ENCODE measurements around the gene RAP2B. TPM values are rescaled to one million over a fixed set of nuclear protein-coding genes. Genes with fewer than 3 reads are reported as not detected.

RAP2B gene
- polyA plus RNA-seq, 1 donor from 2014 or later = 3.9 TPM

DNA sequence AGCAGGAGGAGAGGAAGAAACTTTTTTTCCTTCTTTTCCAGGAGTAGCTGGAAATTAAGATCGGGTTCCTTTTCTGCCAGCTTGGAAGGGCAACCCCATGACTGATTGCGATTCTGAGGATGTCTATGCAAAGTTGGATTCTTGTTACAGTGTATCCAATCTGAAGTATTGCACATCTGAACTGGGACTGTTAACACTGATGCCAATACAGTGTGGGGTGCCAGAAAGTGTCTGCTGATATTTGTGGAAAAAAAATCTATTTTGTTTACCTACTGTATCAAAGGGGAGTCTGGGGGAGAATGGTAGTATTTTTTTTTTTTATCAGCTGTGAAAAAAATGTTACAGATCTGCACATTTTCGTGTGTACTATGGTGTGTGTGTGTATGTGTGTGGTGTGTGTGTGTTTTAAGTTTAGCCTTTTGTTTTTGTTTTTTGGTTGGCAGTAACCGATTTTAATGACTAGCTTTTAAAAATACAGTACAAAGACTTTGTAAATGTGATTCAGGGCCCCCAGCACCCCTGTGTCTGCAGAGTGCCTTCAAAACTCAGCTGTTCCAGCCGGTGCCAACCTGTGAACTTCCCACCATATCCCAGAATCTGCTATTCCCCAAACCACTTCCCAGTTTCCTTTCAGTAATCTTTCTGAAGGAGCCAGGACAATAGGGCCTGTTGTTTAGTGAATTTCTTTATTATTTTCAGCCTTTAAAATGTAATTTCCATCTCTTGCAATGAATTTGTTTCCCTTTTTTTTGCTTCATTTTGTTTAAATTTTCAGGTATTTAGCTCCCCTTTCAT lies 1.9 kb downstream of the RAP2B start:
- Histone ChIP-seq H3K27ac (ENCODE audit: low read length) (no peak overlapping the region), H3K36me3 (ENCODE audit: insufficient read depth, low read length) (no peaks in the 10 kb centered on the region), H3K4me3 (ENCODE audit: low read length) (peak overlapping the region; percentile 91), H4K20me1 (ENCODE audit: insufficient read depth) (no peaks in the 10 kb centered on the region), H3K9me3 (ENCODE audit: low read length) (no peaks in the 10 kb centered on the region), H3K9ac (ENCODE audit: low read length) (peak overlapping the region; percentile 17), H3K79me2 (replicated peaks; ENCODE audit: insufficient read depth, low read length) (peaks cover 29% of the 10 kb centered on the region), H3K9me2 (ENCODE audit: insufficient read depth, low read length) (no peaks in the 10 kb centered on the region), H3K4me2 (ENCODE audit: low read length) (peak overlapping the region; percentile 98), H3F3A (ENCODE audit: insufficient read depth, low read length, poor library complexity, severe bottlenecking) (no peaks in the 10 kb centered on the region), H2AFZ (ENCODE audit: low read depth, low read length) (no peak overlapping the region), H3K27me3 (ENCODE audit: insufficient read depth, low read depth, low read length) (no peaks in the 10 kb centered on the region)
- no peak for TF ChIP-seq POLR2AphosphoS5 (IDR thresholded peaks at IDR 0.05)
- TF ChIP-seq EP300 (conservative IDR thresholded peaks at IDR 0.05; ENCODE audit: poor library complexity, severe bottlenecking) = no peak
- no peak for TF ChIP-seq TAF1 (IDR thresholded peaks at IDR 0.05; ENCODE audit: low read depth)
- TF ChIP-seq, protein P1, sequence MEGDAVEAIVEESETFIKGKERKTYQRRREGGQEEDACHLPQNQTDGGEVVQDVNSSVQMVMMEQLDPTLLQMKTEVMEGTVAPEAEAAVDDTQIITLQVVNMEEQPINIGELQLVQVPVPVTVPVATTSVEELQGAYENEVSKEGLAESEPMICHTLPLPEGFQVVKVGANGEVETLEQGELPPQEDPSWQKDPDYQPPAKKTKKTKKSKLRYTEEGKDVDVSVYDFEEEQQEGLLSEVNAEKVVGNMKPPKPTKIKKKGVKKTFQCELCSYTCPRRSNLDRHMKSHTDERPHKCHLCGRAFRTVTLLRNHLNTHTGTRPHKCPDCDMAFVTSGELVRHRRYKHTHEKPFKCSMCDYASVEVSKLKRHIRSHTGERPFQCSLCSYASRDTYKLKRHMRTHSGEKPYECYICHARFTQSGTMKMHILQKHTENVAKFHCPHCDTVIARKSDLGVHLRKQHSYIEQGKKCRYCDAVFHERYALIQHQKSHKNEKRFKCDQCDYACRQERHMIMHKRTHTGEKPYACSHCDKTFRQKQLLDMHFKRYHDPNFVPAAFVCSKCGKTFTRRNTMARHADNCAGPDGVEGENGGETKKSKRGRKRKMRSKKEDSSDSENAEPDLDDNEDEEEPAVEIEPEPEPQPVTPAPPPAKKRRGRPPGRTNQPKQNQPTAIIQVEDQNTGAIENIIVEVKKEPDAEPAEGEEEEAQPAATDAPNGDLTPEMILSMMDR (IDR thresholded peaks at IDR 0.05; ENCODE audit: poor library complexity, severe bottlenecking) = no peak
- no peak for TF ChIP-seq SMC3 (conservative IDR thresholded peaks at IDR 0.05; ENCODE audit: poor library complexity)
- TF ChIP-seq EZH2 (IDR thresholded peaks at IDR 0.05; ENCODE audit: borderline replicate concordance, insufficient read depth, low read length, poor library complexity, severe bottlenecking) = no peak
- no peak for TF ChIP-seq MXI1 (conservative IDR thresholded peaks at IDR 0.05; ENCODE audit: poor library complexity, severe bottlenecking)
- TF ChIP-seq, protein P2, sequence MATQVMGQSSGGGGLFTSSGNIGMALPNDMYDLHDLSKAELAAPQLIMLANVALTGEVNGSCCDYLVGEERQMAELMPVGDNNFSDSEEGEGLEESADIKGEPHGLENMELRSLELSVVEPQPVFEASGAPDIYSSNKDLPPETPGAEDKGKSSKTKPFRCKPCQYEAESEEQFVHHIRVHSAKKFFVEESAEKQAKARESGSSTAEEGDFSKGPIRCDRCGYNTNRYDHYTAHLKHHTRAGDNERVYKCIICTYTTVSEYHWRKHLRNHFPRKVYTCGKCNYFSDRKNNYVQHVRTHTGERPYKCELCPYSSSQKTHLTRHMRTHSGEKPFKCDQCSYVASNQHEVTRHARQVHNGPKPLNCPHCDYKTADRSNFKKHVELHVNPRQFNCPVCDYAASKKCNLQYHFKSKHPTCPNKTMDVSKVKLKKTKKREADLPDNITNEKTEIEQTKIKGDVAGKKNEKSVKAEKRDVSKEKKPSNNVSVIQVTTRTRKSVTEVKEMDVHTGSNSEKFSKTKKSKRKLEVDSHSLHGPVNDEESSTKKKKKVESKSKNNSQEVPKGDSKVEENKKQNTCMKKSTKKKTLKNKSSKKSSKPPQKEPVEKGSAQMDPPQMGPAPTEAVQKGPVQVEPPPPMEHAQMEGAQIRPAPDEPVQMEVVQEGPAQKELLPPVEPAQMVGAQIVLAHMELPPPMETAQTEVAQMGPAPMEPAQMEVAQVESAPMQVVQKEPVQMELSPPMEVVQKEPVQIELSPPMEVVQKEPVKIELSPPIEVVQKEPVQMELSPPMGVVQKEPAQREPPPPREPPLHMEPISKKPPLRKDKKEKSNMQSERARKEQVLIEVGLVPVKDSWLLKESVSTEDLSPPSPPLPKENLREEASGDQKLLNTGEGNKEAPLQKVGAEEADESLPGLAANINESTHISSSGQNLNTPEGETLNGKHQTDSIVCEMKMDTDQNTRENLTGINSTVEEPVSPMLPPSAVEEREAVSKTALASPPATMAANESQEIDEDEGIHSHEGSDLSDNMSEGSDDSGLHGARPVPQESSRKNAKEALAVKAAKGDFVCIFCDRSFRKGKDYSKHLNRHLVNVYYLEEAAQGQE (IDR thresholded peaks at IDR 0.05; ENCODE audit: borderline replicate concordance) = no peak
- TF ChIP-seq RAD21 (conservative IDR thresholded peaks at IDR 0.05) = no peak

DNA sequence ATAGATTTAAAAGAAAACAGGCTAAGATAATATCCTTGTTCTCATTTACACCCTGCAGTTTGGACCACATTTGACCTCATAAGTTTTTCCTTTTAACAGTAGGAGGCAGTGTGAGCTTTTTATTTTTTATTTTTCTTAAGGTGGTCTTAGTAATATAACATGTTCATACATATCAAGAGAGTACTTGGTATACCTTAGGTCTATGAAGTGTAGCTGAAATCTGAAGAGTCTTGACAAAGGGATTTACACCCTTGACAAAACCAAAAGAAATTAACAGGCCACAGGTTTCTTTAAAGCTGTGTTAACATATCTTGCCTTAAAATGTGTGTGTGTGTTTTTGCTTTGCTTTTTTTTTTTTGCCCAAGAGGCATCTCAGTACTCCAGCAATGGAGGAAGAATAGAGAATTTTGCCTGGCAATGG lies 3.2 kb downstream of the RAP2B start:
- Histone ChIP-seq H3K9ac (ENCODE audit: low read length) (no peak overlapping the region), H3K36me3 (ENCODE audit: insufficient read depth, low read length) (no peaks in the 10 kb centered on the region), H3K27me3 (ENCODE audit: insufficient read depth, low read depth, low read length) (no peaks in the 10 kb centered on the region), H3K4me3 (ENCODE audit: low read length) (peak overlapping the region; percentile 91), H4K20me1 (ENCODE audit: insufficient read depth) (no peaks in the 10 kb centered on the region), H3K9me3 (ENCODE audit: low read length) (no peaks in the 10 kb centered on the region), H3K9me2 (ENCODE audit: insufficient read depth, low read length) (no peaks in the 10 kb centered on the region), H3K4me2 (ENCODE audit: low read length) (peak overlapping the region; percentile 98), H3F3A (ENCODE audit: insufficient read depth, low read length, poor library complexity, severe bottlenecking) (no peaks in the 10 kb centered on the region), H3K27ac (ENCODE audit: low read length) (no peak overlapping the region), H3K79me2 (replicated peaks; ENCODE audit: insufficient read depth, low read length) (peaks cover 29% of the 10 kb centered on the region), H2AFZ (ENCODE audit: low read depth, low read length) (no peak overlapping the region)
- TF ChIP-seq, protein P2 (IDR thresholded peaks at IDR 0.05; ENCODE audit: borderline replicate concordance) = no peak
- TF ChIP-seq, protein P1 (IDR thresholded peaks at IDR 0.05; ENCODE audit: poor library complexity, severe bottlenecking) = peak; percentile 63
- TF ChIP-seq RAD21 (conservative IDR thresholded peaks at IDR 0.05) (peak; percentile 65), SMC3 (conservative IDR thresholded peaks at IDR 0.05; ENCODE audit: poor library complexity) (peak; percentile 57)

All from neural cell (in vitro differentiated cells).